Hepatocyte (in vitro differentiated cells): ENCODE measurements around the gene PLXNC1. TPM values are rescaled to one million over a fixed set of nuclear protein-coding genes. Genes with fewer than 3 reads are reported as not detected.
A peak's percentile ranks its signal among the peaks of the same experiment; 100 is the strongest.

Experiments
- DNase-seq: peaks from one replicate; pipeline ENCODE4 v3.0.0-alpha.2; 2016; ENCODE audit warnings: low spot score
- H2AFZ ChIP-seq: fragments of 200-600 bp; sonication (generic); 2 replicates; pipeline ENCODE4 v1.6.0; 2016; ENCODE audit warnings: antibody characterized with exemption, mild to moderate bottlenecking
- H3K27ac ChIP-seq: fragments of 200-600 bp; sonication (generic); 2 replicates; pipeline ENCODE4 v1.5.1; 2016; ENCODE audit warnings: mild to moderate bottlenecking
- H3K27me3 ChIP-seq: fragments of 200-600 bp; sonication (generic); 2 replicates; pipeline ENCODE4 v1.6.1; 2016
- H3K36me3 ChIP-seq: fragments of 200-600 bp; sonication (generic); replicated peaks from 2 replicates; pipeline ENCODE4 v1.5.1; 2016; ENCODE audit warnings: low read depth; ENCODE audit not compliant: insufficient read depth
- H3K4me1 ChIP-seq: fragments of 200-600 bp; sonication (generic); 2 replicates; pipeline ENCODE4 v1.5.1; 2016; ENCODE audit warnings: mild to moderate bottlenecking, moderate library complexity; ENCODE audit not compliant: insufficient read depth
- H3K4me2 ChIP-seq: fragments of 200-600 bp; sonication (generic); 2 replicates; pipeline ENCODE4 v1.6.0; 2016
- H3K4me3 ChIP-seq: fragments of 200-600 bp; sonication (generic); 2 replicates; pipeline ENCODE4 v1.5.1; 2016; ENCODE audit warnings: mild to moderate bottlenecking
- H3K79me2 ChIP-seq: fragments of 200-600 bp; sonication (generic); 2 replicates; pipeline ENCODE4 v1.6.0; 2017; ENCODE audit warnings: mild to moderate bottlenecking
- H3K9me2 ChIP-seq: fragments of 200-600 bp; sonication (generic); replicated peaks from 2 replicates; pipeline ENCODE4 v1.6.0; 2017; ENCODE audit warnings: mild to moderate bottlenecking; ENCODE audit not compliant: insufficient read depth
- H3K9me3 ChIP-seq: fragments of 200-600 bp; sonication (generic); 2 replicates; pipeline ENCODE4 v1.5.1; 2016; ENCODE audit warnings: low read depth, mild to moderate bottlenecking
- H4K20me1 ChIP-seq: fragments of 200-600 bp; sonication (generic); 2 replicates; pipeline ENCODE4 v1.6.0; 2016; ENCODE audit warnings: mild to moderate bottlenecking; ENCODE audit not compliant: insufficient read depth, poor library complexity, severe bottlenecking
- CTCF ChIP-seq: fragments of 200-600 bp; sonication (generic); IDR thresholded peaks from 2 replicates; pipeline ENCODE4 v1.5.1; 2016; ENCODE audit warnings: antibody characterized with exemption, mild to moderate bottlenecking; ENCODE audit not compliant: poor library complexity
- EZH2 ChIP-seq: fragments of 200-600 bp; sonication (generic); IDR thresholded peaks from 2 replicates; pipeline ENCODE4 v1.6.1; 2016; ENCODE audit warnings: antibody characterized with exemption, mild to moderate bottlenecking, borderline replicate concordance
- EZH2phosphoT487 ChIP-seq: fragments of 200-600 bp; sonication (generic); IDR thresholded peaks from one replicate; pipeline ENCODE4 v1.6.1; 2018; ENCODE audit warnings: antibody characterized with exemption, mild to moderate bottlenecking, low read depth, moderate library complexity; ENCODE audit not compliant: unreplicated experiment, severe bottlenecking
- WGBS: methylation state at CpG from one replicate; pipeline ENCODE4 v1.1.6; 2016; ENCODE audit warnings: low lambda C conversion rate; ENCODE audit errors: missing lambda C conversion rate; 5-methylcytosine and 5-hydroxymethylcytosine counted together
- polyA plus RNA-seq: library from polyadenylated mRNA; unstranded; fragments of >200 nt; fragmentation: Nextera tagmentation; extraction: Ambion mirVana; gene quantifications from 2 replicates; pipeline ENCODE4 v1.2.1, GENCODE V29; 2016
- total RNA-seq: library from RNA; depleted of rRNA; stranded (reverse); fragments of >200 nt; gene quantifications from 2 replicates; pipeline ENCODE4 v1.2.3, GENCODE V29; 2014

The PLXNC1 gene
- total and polyA plus RNA-seq, 2 experiments from 2014 or later: 6.7 to 23.2 TPM

- H3K4me1 ChIP-seq: no peaks in the 10 kb centered on the region
- peaks cover 25% of the 10 kb centered on the region for H3K27me3 ChIP-seq
- 87% methylated on average over 3 of the region's 3 CpGs for WGBS
- no peaks in the 10 kb centered on the region for H3K9me3 ChIP-seq
- no peaks in the 10 kb centered on the region for H3K36me3 ChIP-seq
- no peak overlapping the region for H3K4me2 ChIP-seq
- no peak overlapping the region for H2AFZ ChIP-seq
- DNase-seq: no peak
- no peak for TF ChIP-seq EZH2phosphoT487
- H3K27ac ChIP-seq: no peak overlapping the region
- H3K9me2 ChIP-seq: no peaks in the 10 kb centered on the region
- no peaks in the 10 kb centered on the region for H4K20me1 ChIP-seq
- no peaks in the 10 kb centered on the region for H3K79me2 ChIP-seq
- no peak overlapping the region for H3K4me3 ChIP-seq
These were observed 3.6 kb upstream of the PLXNC1 start for GRCh38 chr12:94144781-94145180.

- WGBS: 64% methylated on average over 12 of the region's 12 CpGs
- no peaks in the 10 kb centered on the region for H3K4me1 ChIP-seq
- H3K4me2 ChIP-seq: no peak overlapping the region
- no peak overlapping the region for H2AFZ ChIP-seq
- no peaks in the 10 kb centered on the region for H3K36me3 ChIP-seq
- no peak overlapping the region for H3K4me3 ChIP-seq
- H3K27me3 ChIP-seq: peaks cover 28% of the 10 kb centered on the region
- no peaks in the 10 kb centered on the region for H3K9me2 ChIP-seq
- H3K9me3 ChIP-seq: no peaks in the 10 kb centered on the region
- no peaks in the 10 kb centered on the region for H3K79me2 ChIP-seq
- H3K27ac ChIP-seq: no peak overlapping the region
- DNase-seq: peak; percentile 46
- no peaks in the 10 kb centered on the region for H4K20me1 ChIP-seq
- TF ChIP-seq CTCF (peak; percentile 65), EZH2phosphoT487 (no peak), EZH2 (no peak)
These were observed 3.0 kb upstream of the PLXNC1 start for GRCh38 chr12:94145191-94145983.

- H4K20me1 ChIP-seq: no peaks in the 10 kb centered on the region
- no peaks in the 10 kb centered on the region for H3K36me3 ChIP-seq
- 78% methylated on average over 9 of the region's 9 CpGs for WGBS
- no peaks in the 10 kb centered on the region for H3K9me2 ChIP-seq
- TF ChIP-seq EZH2phosphoT487 (no peak), EZH2 (no peak), CTCF (no peak)
- no peak for DNase-seq
- no peaks in the 10 kb centered on the region for H3K9me3 ChIP-seq
- no peaks in the 10 kb centered on the region for H3K79me2 ChIP-seq
- H2AFZ ChIP-seq: no peak overlapping the region
- no peak overlapping the region for H3K4me2 ChIP-seq
- no peak overlapping the region for H3K27ac ChIP-seq
- H3K4me3 ChIP-seq: no peak overlapping the region
- peaks cover 29% of the 10 kb centered on the region for H3K27me3 ChIP-seq
- H3K4me1 ChIP-seq: peaks cover 5% of the 10 kb centered on the region
These were observed 2.0 kb upstream of the PLXNC1 start for GRCh38 chr12:94146166-94146936.

GRCh38 chr12:94147387-94147990, 888 bp upstream of the PLXNC1 start:
- WGBS: 50% methylated on average over 13 of the region's 13 CpGs

More at GRCh38 chr12:94147387-94147990, 888 bp upstream of the PLXNC1 start:
- Histone ChIP-seq H4K20me1 (no peaks in the 10 kb centered on the region), H3K36me3 (no peaks in the 10 kb centered on the region), H2AFZ (peak overlapping the region; percentile 21), H3K27ac (no peak overlapping the region), H3K9me3 (no peaks in the 10 kb centered on the region), H3K9me2 (no peaks in the 10 kb centered on the region), H3K4me2 (peak overlapping the region; percentile 94), H3K79me2 (no peaks in the 10 kb centered on the region), H3K27me3 (peaks cover 35% of the 10 kb centered on the region), H3K4me3 (peak overlapping the region; percentile 76), H3K4me1 (peaks cover 13% of the 10 kb centered on the region)
- no peak for DNase-seq
- TF ChIP-seq CTCF: no peak
- TF ChIP-seq EZH2: no peak
- no peak for TF ChIP-seq EZH2phosphoT487
